Activated T-helper 1 cell treated with anti-CD3 and anti-CD28 coated beads, Interleukin-12 subunit alpha, Interleukin-12 subunit beta, Interleukin-2, Interleukin-4 antibody, amounts not matched to agents 30 ng/mL and 10 ng/mL and 1 ng/mL, durations not matched to agents 14 hours and 24 hours and 36 hours (primary cell): Measurements from ENCODE around the gene IGHMBP2. TPM values are rescaled to one million over a fixed set of nuclear protein-coding genes. Genes with fewer than 3 reads are reported as not detected.
"Not testable (repeated sequence)": the region's sequence is repeated elsewhere in the genome, so short reads cannot be mapped to it uniquely, and the experiment has no call there.

Experiments used
- DNase-seq: peaks from one replicate; pipeline ENCODE4 v3.0.0; 2021; ENCODE audit warnings: low spot score
- H3K27ac Mint-ChIP-seq: one replicate; pipeline ENCODE4 v1.8.0; 2021; ENCODE audit warnings: mild to moderate bottlenecking, mixed read lengths
- H3K27me3 Mint-ChIP-seq: one replicate; pipeline ENCODE4 v1.8.0; 2022; ENCODE audit warnings: mild to moderate bottlenecking, moderate library complexity, mixed read lengths; ENCODE audit not compliant: insufficient read depth
- H3K36me3 Mint-ChIP-seq: one replicate; pipeline ENCODE4 v1.8.0; 2021; ENCODE audit warnings: low read depth, mixed read lengths
- H3K4me1 Mint-ChIP-seq: one replicate; pipeline ENCODE4 v1.8.0; 2021; ENCODE audit warnings: low read depth, mixed read lengths
- H3K4me3 Mint-ChIP-seq: one replicate; pipeline ENCODE4 v1.8.0; 2021; ENCODE audit warnings: mild to moderate bottlenecking, moderate library complexity, mixed read lengths
- H3K9me3 Mint-ChIP-seq: one replicate; pipeline ENCODE4 v1.8.0; 2021; ENCODE audit warnings: mixed read lengths
- intact Hi-C: fragments of 100-400 bp; cut with micrococcal nuclease; formaldehyde crosslinking; loops from one replicate; pipeline ENCODE4 v1.15.1; 2024
- total RNA-seq: library from RNA; stranded (reverse); gene quantifications from 2 replicates; pipeline ENCODE4 v1.2.3, GENCODE V29; 2022

IGHMBP2 gene
- total RNA-seq, 1 donor from 2014 or later, result 42.3 TPM

GRCh38 chr11:68969386-68969785 lies 65.7 kb downstream of the IGHMBP2 start:
- peaks cover 9% of the 10 kb centered on the region for H3K4me1 Mint-ChIP-seq
- intact Hi-C loops, result no loop called here
- H3K9me3 Mint-ChIP-seq, result no peaks in the 10 kb centered on the region
- no peak overlapping the region for H3K27ac Mint-ChIP-seq
- DNase-seq, result no peak
- H3K27me3 Mint-ChIP-seq, result peaks cover 3% of the 10 kb centered on the region
- no peaks in the 10 kb centered on the region for H3K36me3 Mint-ChIP-seq
- H3K4me3 Mint-ChIP-seq, result no peak overlapping the region

GRCh38 chr11:68970921-68971636 lies 67.4 kb downstream of the IGHMBP2 start:
- Mint-ChIP-seq H3K27me3 (peaks cover 3% of the 10 kb centered on the region), H3K9me3 (no peaks in the 10 kb centered on the region), H3K4me3 (no peak overlapping the region), H3K36me3 (no peaks in the 10 kb centered on the region), H3K27ac (no peak overlapping the region), H3K4me1 (peaks cover 9% of the 10 kb centered on the region)
- intact Hi-C loops, result no loop called here
- DNase-seq, result no peak

GRCh38 chr11:68973219-68973618 lies 69.5 kb downstream of the IGHMBP2 start:
- Mint-ChIP-seq H3K27ac (no peak overlapping the region), H3K4me1 (peaks cover 6% of the 10 kb centered on the region), H3K36me3 (no peaks in the 10 kb centered on the region), H3K4me3 (no peak overlapping the region), H3K9me3 (no peaks in the 10 kb centered on the region), H3K27me3 (no peaks in the 10 kb centered on the region)
- DNase-seq, result no peak
- intact Hi-C loops, result no loop called here

- intact Hi-C loops, DNase-seq, H3K4me3 Mint-ChIP-seq, H3K4me1 Mint-ChIP-seq, H3K36me3 Mint-ChIP-seq, H3K27me3 Mint-ChIP-seq, H3K27ac Mint-ChIP-seq, H3K9me3 Mint-ChIP-seq: not testable (repeated sequence)
Measured at GRCh38 chr11:68973706-68974105, 70.0 kb downstream of the IGHMBP2 start.

GRCh38 chr11:68974421-68975194 lies 70.9 kb downstream of the IGHMBP2 start:
- H3K36me3 Mint-ChIP-seq, result no peaks in the 10 kb centered on the region
- no peaks in the 10 kb centered on the region for H3K27me3 Mint-ChIP-seq
- intact Hi-C loops, result no loop called here
- H3K27ac Mint-ChIP-seq, result peak overlapping the region; percentile 58
- DNase-seq, result no peak
- H3K4me3 Mint-ChIP-seq, result no peak overlapping the region
- H3K9me3 Mint-ChIP-seq, result no peaks in the 10 kb centered on the region
- H3K4me1 Mint-ChIP-seq, result peaks cover 6% of the 10 kb centered on the region

GRCh38 chr11:68976095-68976494 lies 72.4 kb downstream of the IGHMBP2 start:
- intact Hi-C loops, result no loop called here
- DNase-seq, result no peak
- H3K9me3 Mint-ChIP-seq, result no peaks in the 10 kb centered on the region
- no peaks in the 10 kb centered on the region for H3K36me3 Mint-ChIP-seq
- H3K4me3 Mint-ChIP-seq, result no peak overlapping the region
- peaks cover 2% of the 10 kb centered on the region for H3K27me3 Mint-ChIP-seq
- peaks cover 6% of the 10 kb centered on the region for H3K4me1 Mint-ChIP-seq
- H3K27ac Mint-ChIP-seq, result no peak overlapping the region

- no peak for DNase-seq
- H3K4me3 Mint-ChIP-seq, result no peak overlapping the region
- peaks cover 2% of the 10 kb centered on the region for H3K27me3 Mint-ChIP-seq
- intact Hi-C loops, result no loop called here
- no peaks in the 10 kb centered on the region for H3K9me3 Mint-ChIP-seq
- no peaks in the 10 kb centered on the region for H3K36me3 Mint-ChIP-seq
- H3K27ac Mint-ChIP-seq, result no peak overlapping the region
- H3K4me1 Mint-ChIP-seq, result peaks cover 6% of the 10 kb centered on the region
Measured at GRCh38 chr11:68976563-68976962, 72.9 kb downstream of the IGHMBP2 start.

- H3K27ac Mint-ChIP-seq, result no peak overlapping the region
- DNase-seq, result no peak
- H3K9me3 Mint-ChIP-seq, result peaks cover 4% of the 10 kb centered on the region
- H3K27me3 Mint-ChIP-seq, result peaks cover 2% of the 10 kb centered on the region
- no peaks in the 10 kb centered on the region for H3K36me3 Mint-ChIP-seq
- H3K4me3 Mint-ChIP-seq, result no peak overlapping the region
- H3K4me1 Mint-ChIP-seq, result peaks cover 6% of the 10 kb centered on the region
- intact Hi-C loops, result no loop called here
Measured at GRCh38 chr11:68977781-68978625, 74.3 kb downstream of the IGHMBP2 start.

- no peak overlapping the region for H3K27ac Mint-ChIP-seq
Measured at GRCh38 chr11:68978626-68978930, 74.9 kb downstream of the IGHMBP2 start.

GRCh38 chr11:68978931-68979594 lies 75.4 kb downstream of the IGHMBP2 start:
- peaks cover 4% of the 10 kb centered on the region for H3K9me3 Mint-ChIP-seq
- no peak overlapping the region for H3K27ac Mint-ChIP-seq

More at GRCh38 chr11:68978626-68978930, 74.9 kb downstream of the IGHMBP2 start:
- Mint-ChIP-seq H3K36me3 (no peaks in the 10 kb centered on the region), H3K9me3 (peaks cover 4% of the 10 kb centered on the region), H3K27me3 (peaks cover 2% of the 10 kb centered on the region), H3K4me1 (peaks cover 6% of the 10 kb centered on the region), H3K4me3 (no peak overlapping the region)
- DNase-seq, result no peak
- intact Hi-C loops, result no loop called here

GRCh38 chr11:68979931-68980775 lies 76.5 kb downstream of the IGHMBP2 start:
- Mint-ChIP-seq H3K4me3 (no peak overlapping the region), H3K27me3 (peaks cover 2% of the 10 kb centered on the region), H3K4me1 (peaks cover under 1% of the 10 kb centered on the region), H3K27ac (no peak overlapping the region), H3K36me3 (no peaks in the 10 kb centered on the region), H3K9me3 (peaks cover 4% of the 10 kb centered on the region)
- no peak for DNase-seq
- intact Hi-C loops, result no loop called here

More at GRCh38 chr11:68978931-68979594, 75.4 kb downstream of the IGHMBP2 start:
- no peak overlapping the region for H3K4me3 Mint-ChIP-seq
- peaks cover 2% of the 10 kb centered on the region for H3K27me3 Mint-ChIP-seq
- H3K36me3 Mint-ChIP-seq, result no peaks in the 10 kb centered on the region
- no peak for DNase-seq
- intact Hi-C loops, result no loop called here
- H3K4me1 Mint-ChIP-seq, result peaks cover 6% of the 10 kb centered on the region

- DNase-seq, result no peak
- Mint-ChIP-seq H3K27me3 (peaks cover 2% of the 10 kb centered on the region), H3K36me3 (no peaks in the 10 kb centered on the region), H3K4me1 (no peaks in the 10 kb centered on the region), H3K4me3 (no peak within 1 kb of the TSS), H3K9me3 (peaks cover 4% of the 10 kb centered on the region), H3K27ac (no peak within 1 kb of the TSS)
- intact Hi-C loops, result no loop called here
Measured at GRCh38 chr11:68980776-68981065, 77.0 kb downstream of the IGHMBP2 start, which contains the start of gene MRGPRD. MRGPRD (minus strand) TSS chr11:68980986; CDS start chr11:68980986, 0 bp downstream.
